SK-N-MC (cell line): ENCODE data around the gene SAV1.

Experiments used
- DNase-seq: peaks from one replicate; pipeline ENCODE4 v3.0.0-alpha.2; 2011; ENCODE audit warnings: low read depth, low spot score
- H3K27ac ChIP-seq: fragments of 200-600 bp; sonication (generic); 2 replicates; pipeline ENCODE4 v1.5.1; 2016; ENCODE audit warnings: mixed run types
- H3K36me3 ChIP-seq: fragments of 200-600 bp; sonication (generic); 2 replicates; pipeline ENCODE4 v1.6.1; 2017; ENCODE audit warnings: antibody characterized with exemption, low read length, mixed read lengths; ENCODE audit not compliant: insufficient read depth
- H3K4me3 ChIP-seq: fragments of 200-600 bp; sonication (generic); 2 replicates; pipeline ENCODE4 v1.5.1; 2016
- H3K9ac ChIP-seq: fragments of 200-600 bp; sonication (generic); 2 replicates; pipeline ENCODE4 v1.8.0; 2017; ENCODE audit warnings: mixed run types, mixed read lengths; ENCODE audit not compliant: insufficient read length
- H3K9me3 ChIP-seq: fragments of 200-600 bp; sonication (generic); 2 replicates; pipeline ENCODE4 v1.6.1; 2017; ENCODE audit warnings: low read depth, mild to moderate bottlenecking, antibody characterized with exemption, low read length, moderate library complexity, mixed read lengths
- EZH2 ChIP-seq: fragments of 200-600 bp; sonication (generic); IDR thresholded peaks from one replicate; pipeline ENCODE4 v1.6.1; 2017; ENCODE audit warnings: antibody characterized with exemption
- FOXP2 ChIP-seq: optimal IDR thresholded peaks from 2 replicates; pipeline ENCODE3; 2011; ENCODE audit warnings: mild to moderate bottlenecking, moderate library complexity; ENCODE audit not compliant: insufficient read depth; ENCODE audit errors: extremely low read length, control extremely low read depth
- POLR2AphosphoS5 ChIP-seq: IDR thresholded peaks from 2 replicates; pipeline ENCODE4 v1.6.1; 2012; ENCODE audit warnings: mild to moderate bottlenecking, low read depth, low read length, borderline replicate concordance

Gene SAV1

GRCh38 chr14:50620341-50620740 lies 47.8 kb downstream of the SAV1 start:
- Histone ChIP-seq H3K36me3 (no peaks in the 10 kb centered on the region), H3K9me3 (no peaks in the 10 kb centered on the region), H3K27ac (no peak overlapping the region), H3K9ac (no peak overlapping the region), H3K4me3 (no peak overlapping the region)
- TF ChIP-seq FOXP2 (no peak), POLR2AphosphoS5 (no peak), EZH2 (no peak)
- DNase-seq = no peak

- no peak overlapping the region for H3K4me3 ChIP-seq
- no peak overlapping the region for H3K9ac ChIP-seq
- DNase-seq = no peak
- no peaks in the 10 kb centered on the region for H3K9me3 ChIP-seq
- H3K36me3 ChIP-seq = no peaks in the 10 kb centered on the region
- H3K27ac ChIP-seq = no peak overlapping the region
- no peak for TF ChIP-seq EZH2
- TF ChIP-seq FOXP2 = no peak
- TF ChIP-seq POLR2AphosphoS5 = no peak
Observed at GRCh38 chr14:50619569-50620141, 48.5 kb downstream of the SAV1 start.

- TF ChIP-seq EZH2 (no peak), POLR2AphosphoS5 (no peak)
- DNase-seq = no peak
- no peaks in the 10 kb centered on the region for H3K36me3 ChIP-seq
Observed at GRCh38 chr14:50616275-50616674, 51.8 kb downstream of the SAV1 start.

GRCh38 chr14:50615552-50615951 lies 52.6 kb downstream of the SAV1 start:
- peak overlapping the region; percentile 33; the same call in 1 of the 2 replicates for H3K27ac ChIP-seq
- DNase-seq = no peak
- no peak overlapping the region for H3K9ac ChIP-seq
- no peaks in the 10 kb centered on the region for H3K9me3 ChIP-seq
- no peak overlapping the region for H3K4me3 ChIP-seq
- TF ChIP-seq FOXP2 = no peak
- no peak for TF ChIP-seq POLR2AphosphoS5
- H3K36me3 ChIP-seq = no peaks in the 10 kb centered on the region

More at GRCh38 chr14:50616275-50616674, 51.8 kb downstream of the SAV1 start:
- Histone ChIP-seq H3K27ac (no peak overlapping the region), H3K4me3 (no peak overlapping the region), H3K9me3 (no peaks in the 10 kb centered on the region), H3K9ac (no peak overlapping the region)

- peak overlapping the region; percentile 33; the same call in 1 of the 2 replicates for H3K27ac ChIP-seq
- no peak overlapping the region for H3K9ac ChIP-seq
- DNase-seq = no peak
- TF ChIP-seq FOXP2 = no peak
- TF ChIP-seq EZH2 = no peak
- TF ChIP-seq POLR2AphosphoS5 = no peak
- H3K36me3 ChIP-seq = no peaks in the 10 kb centered on the region
- no peaks in the 10 kb centered on the region for H3K9me3 ChIP-seq
- no peak overlapping the region for H3K4me3 ChIP-seq
Observed at GRCh38 chr14:50615056-50615455, 53.0 kb downstream of the SAV1 start.

- Histone ChIP-seq H3K4me3 (no peak overlapping the region), H3K9ac (no peak overlapping the region), H3K9me3 (no peaks in the 10 kb centered on the region), H3K27ac (no peak overlapping the region), H3K36me3 (no peaks in the 10 kb centered on the region)
- TF ChIP-seq FOXP2 (no peak), POLR2AphosphoS5 (no peak), EZH2 (no peak)
- DNase-seq = no peak
Observed at GRCh38 chr14:50612806-50613205, 55.3 kb downstream of the SAV1 start.

- no peak overlapping the region for H3K27ac ChIP-seq
- no peak for DNase-seq
- no peak overlapping the region for H3K9ac ChIP-seq
- no peaks in the 10 kb centered on the region for H3K36me3 ChIP-seq
- H3K9me3 ChIP-seq = no peaks in the 10 kb centered on the region
- H3K4me3 ChIP-seq = no peak overlapping the region
- no peak for TF ChIP-seq FOXP2
Observed at GRCh38 chr14:50610465-50610864, 57.6 kb downstream of the SAV1 start.

GRCh38 chr14:50608302-50608851 lies 59.7 kb downstream of the SAV1 start:
- Histone ChIP-seq H3K4me3 (no peak overlapping the region), H3K9ac (no peak overlapping the region), H3K27ac (no peak overlapping the region), H3K9me3 (no peaks in the 10 kb centered on the region), H3K36me3 (no peaks in the 10 kb centered on the region)
- DNase-seq = no peak
- TF ChIP-seq FOXP2 (no peak), POLR2AphosphoS5 (no peak), EZH2 (no peak)

GRCh38 chr14:50607761-50608160 lies 60.3 kb downstream of the SAV1 start:
- Histone ChIP-seq H3K9me3 (no peaks in the 10 kb centered on the region), H3K9ac (no peak overlapping the region), H3K4me3 (no peak overlapping the region), H3K27ac (no peak overlapping the region), H3K36me3 (no peaks in the 10 kb centered on the region)
- TF ChIP-seq POLR2AphosphoS5 = no peak
- no peak for TF ChIP-seq FOXP2
- TF ChIP-seq EZH2 = no peak
- no peak for DNase-seq
